Caco-2 (cell line): Measurements from ENCODE around the gene HOXD10. TPM values are rescaled to one million over a fixed set of nuclear protein-coding genes. Genes with fewer than 3 reads are reported as not detected.

Source experiments
- BruUV-seq: library from RNA; stranded (reverse); fragments of 400-500 nt; replicated peaks from 2 replicates; lab custom pipeline; 2021; lab: Mats Ljungman, UMichigan
- CTCF ChIA-PET: fragments of 300-600 bp; sonication (Branson Sonifier 250); formaldehyde crosslinking; loops from one replicate; lab custom pipeline; 2022; ENCODE audit warnings: antibody characterized with exemption; lab: Charles Lee
- POLR2A ChIA-PET: fragments of 300-600 bp; sonication (Branson Sonifier 250); formaldehyde crosslinking; loops from one replicate; lab custom pipeline; 2022; ENCODE audit warnings: antibody characterized with exemption; lab: Charles Lee
- DNase-seq, 2 experiments: peaks; one replicate each; pipeline versions ENCODE4 v3.0.0 to v3.0.0-alpha.2; 2020 to 2022
- H3K27me3 ChIP-seq: replicated peaks from 2 replicates; pipeline ENCODE4 v1.6.0; 2011; ENCODE audit warnings: low read length; ENCODE audit not compliant: control insufficient read depth, insufficient read depth
- H3K36me3 ChIP-seq: 2 replicates; pipeline ENCODE4 v1.5.1; 2011; ENCODE audit warnings: low read length; ENCODE audit not compliant: control insufficient read depth, insufficient read depth
- H3K4me1 ChIP-seq: fragments of 250-450 bp; sonication (Bioruptor Pico); 2 replicates; pipeline ENCODE4 v1.5.1; 2020; ENCODE audit warnings: mild to moderate bottlenecking
- H3K4me3 ChIP-seq: 2 replicates; pipeline ENCODE4 v1.5.1; 2011; ENCODE audit warnings: low read depth, mild to moderate bottlenecking, control low read depth, low read length
- H3K9me3 ChIP-seq: fragments of 250-450 bp; sonication (Bioruptor Pico); 2 replicates; pipeline ENCODE4 v1.5.1; 2020; ENCODE audit warnings: mild to moderate bottlenecking, moderate library complexity
- H3K27ac Mint-ChIP-seq: one replicate; pipeline ENCODE4 v1.8.0; 2022; ENCODE audit warnings: mixed read lengths; ENCODE audit not compliant: unreplicated experiment
- H3K27me3 Mint-ChIP-seq: one replicate; pipeline ENCODE4 v1.8.0; 2022; ENCODE audit warnings: mixed read lengths; ENCODE audit not compliant: insufficient read depth, unreplicated experiment
- H3K36me3 Mint-ChIP-seq: one replicate; pipeline ENCODE4 v1.8.0; 2022; ENCODE audit warnings: mild to moderate bottlenecking, mixed read lengths; ENCODE audit not compliant: insufficient read depth, unreplicated experiment
- H3K4me1 Mint-ChIP-seq: one replicate; pipeline ENCODE4 v1.8.0; 2022; ENCODE audit warnings: low read depth, mixed read lengths; ENCODE audit not compliant: unreplicated experiment
- H3K4me3 Mint-ChIP-seq: one replicate; pipeline ENCODE4 v1.8.0; 2022; ENCODE audit warnings: mild to moderate bottlenecking, moderate library complexity, mixed read lengths; ENCODE audit not compliant: unreplicated experiment
- H3K9me3 Mint-ChIP-seq: one replicate; pipeline ENCODE4 v1.8.0; 2022; ENCODE audit warnings: mixed read lengths; ENCODE audit not compliant: unreplicated experiment
- CTCF ChIP-seq, 2 experiments: fragments of 200-600 bp in 1 of 2; IDR thresholded peaks; 1 replicate in 1 of 2; 2 replicates in 1 of 2; pipeline versions ENCODE4 v1.5.1 to v1.8.0; 2011 to 2022; ENCODE audit warnings: antibody characterized with exemption in 1 of 2, control low read depth in 1 of 2, inconsistent platforms in 1 of 2, low read depth in 1 of 2, low read length in 1 of 2, mild to moderate bottlenecking in 1 of 2, moderate library complexity in 1 of 2; ENCODE audit not compliant: insufficient read depth in 1 of 2, severe bottlenecking in 1 of 2, unreplicated experiment in 1 of 2
- intact Hi-C: fragments of 100-400 bp; cut with micrococcal nuclease; formaldehyde crosslinking; loops from one replicate; pipeline ENCODE4 v1.10.0; 2022; ENCODE audit not compliant: unreplicated experiment
- total RNA-seq: library from RNA; stranded (reverse); gene quantifications from 2 replicates; pipeline ENCODE4 v1.2.3, GENCODE V29; 2022

HOXD10 gene
- total RNA-seq, 1 experiment from 2014 or later, result not detected

- TF ChIP-seq CTCF (IDR thresholded peaks at IDR 0.05; ENCODE audit: insufficient read depth in 1 of 2, low read depth in 1 of 2, low read length in 1 of 2, severe bottlenecking in 1 of 2, unreplicated experiment in 1 of 2), result no peak
- Mint-ChIP-seq H3K9me3 (no peaks in the 10 kb centered on the region), H3K27me3 (peaks cover 4% of the 10 kb centered on the region), H3K36me3 (no peaks in the 10 kb centered on the region), H3K4me3 (no peak overlapping the region), H3K4me1 (no peaks in the 10 kb centered on the region), H3K27ac (no peak overlapping the region)
- Histone ChIP-seq H3K4me1 (no peaks in the 10 kb centered on the region), H3K36me3 (no peaks in the 10 kb centered on the region), H3K4me3 (no peak overlapping the region), H3K27me3 (0 out of 2 replicates have a peak, but pooled peaks cover 1% of the 10 kb centered on the region), H3K9me3 (no peaks in the 10 kb centered on the region)
- ChIA-PET CTCF (no interaction called here), POLR2A (no interaction called here)
- DNase-seq, result no peak
- intact Hi-C loops, result no loop called here
- no TSS peak for BruUV-seq
Observed at GRCh38 chr2:176149939-176150583, 33.5 kb downstream of the HOXD10 start.

- BruUV-seq, result no TSS peak
- H3K9me3 Mint-ChIP-seq, result no peaks in the 10 kb centered on the region
- no peak overlapping the region for H3K4me3 Mint-ChIP-seq
- TF ChIP-seq CTCF (IDR thresholded peaks at IDR 0.05; ENCODE audit: insufficient read depth in 1 of 2, low read depth in 1 of 2, low read length in 1 of 2, severe bottlenecking in 1 of 2, unreplicated experiment in 1 of 2), result no peak
- no peak overlapping the region for H3K27ac Mint-ChIP-seq
- Histone ChIP-seq H3K27me3 (no peaks in the 10 kb centered on the region; the same call in 1 of the 2 replicates), H3K4me3 (no peak overlapping the region), H3K4me1 (no peaks in the 10 kb centered on the region), H3K9me3 (no peaks in the 10 kb centered on the region), H3K36me3 (no peaks in the 10 kb centered on the region)
- no peaks in the 10 kb centered on the region for H3K4me1 Mint-ChIP-seq
- CTCF ChIA-PET, result no interaction called here
- intact Hi-C loops, result no loop called here
- peaks cover 10% of the 10 kb centered on the region for H3K27me3 Mint-ChIP-seq
- POLR2A ChIA-PET, result no interaction called here
- DNase-seq, result no peak
- H3K36me3 Mint-ChIP-seq, result no peaks in the 10 kb centered on the region
Observed at GRCh38 chr2:176150584-176151441, 34.2 kb downstream of the HOXD10 start.

GRCh38 chr2:176151442-176152287 is 35.1 kb downstream of the HOXD10 start, which contains the start of gene HOXD4:
TSS of gene HOXD4 (plus strand) at chr2:176151550. CDS start at chr2:176151634, 84 bp downstream.
- H3K27me3 Mint-ChIP-seq, result peaks cover 12% of the 10 kb centered on the region
- no peaks in the 10 kb centered on the region; the same call in 1 of the 2 replicates for H3K27me3 ChIP-seq

More at GRCh38 chr2:176151442-176152287, 35.1 kb downstream of the HOXD10 start, which contains the start of gene HOXD4:
- no peaks in the 10 kb centered on the region for H3K36me3 ChIP-seq
- intact Hi-C loops, result no loop called here
- no peaks in the 10 kb centered on the region for H3K4me1 Mint-ChIP-seq
- no peak within 1 kb of the TSS for H3K4me3 Mint-ChIP-seq
- no peak within 1 kb of the TSS for H3K4me3 ChIP-seq
- BruUV-seq, result no TSS peak
- H3K4me1 ChIP-seq, result no peaks in the 10 kb centered on the region
- no peak within 1 kb of the TSS for H3K27ac Mint-ChIP-seq
- no peaks in the 10 kb centered on the region for H3K36me3 Mint-ChIP-seq
- TF ChIP-seq CTCF (IDR thresholded peaks at IDR 0.05; ENCODE audit: insufficient read depth in 1 of 2, low read depth in 1 of 2, low read length in 1 of 2, severe bottlenecking in 1 of 2, unreplicated experiment in 1 of 2), result no peak
- no peaks in the 10 kb centered on the region for H3K9me3 ChIP-seq
- ChIA-PET CTCF (no interaction called here), POLR2A (no interaction called here)
- H3K9me3 Mint-ChIP-seq, result no peaks in the 10 kb centered on the region
- DNase-seq, result no peak
